ENCODE data around the gene ITPR1.

Gene ITPR1

GRCh38 chr3:4797201-4797705, 304.1 kb downstream of the ITPR1 start:
- no peak for DNase-seq

- no peak for DNase-seq
Observed at GRCh38 chr3:4799266-4800256, 306.4 kb downstream of the ITPR1 start.

- DNase-seq = no peak
Observed at GRCh38 chr3:4800595-4800994, 307.4 kb downstream of the ITPR1 start.

GRCh38 chr3:4801892-4802291, 308.7 kb downstream of the ITPR1 start:
- DNase-seq = no peak

- DNase-seq = no peak
Observed at GRCh38 chr3:4802903-4803302, 309.8 kb downstream of the ITPR1 start.

GRCh38 chr3:4804161-4805058, 311.3 kb downstream of the ITPR1 start:
- DNase-seq = no peak

GRCh38 chr3:4805662-4806061, 312.5 kb downstream of the ITPR1 start:
- no peak for DNase-seq

- DNase-seq = no peak
Observed at GRCh38 chr3:4806535-4807108, 313.5 kb downstream of the ITPR1 start.

- DNase-seq = no peak
Observed at GRCh38 chr3:4807381-4808280, 314.5 kb downstream of the ITPR1 start.

- no peak for DNase-seq
Observed at GRCh38 chr3:4808637-4809036, 315.5 kb downstream of the ITPR1 start.

- DNase-seq = no peak
Observed at GRCh38 chr3:4809922-4810321, 316.8 kb downstream of the ITPR1 start.

- no peak for DNase-seq
Observed at GRCh38 chr3:4812591-4812990, 319.4 kb downstream of the ITPR1 start.

- DNase-seq = no peak
Observed at GRCh38 chr3:4813909-4814304, 320.8 kb downstream of the ITPR1 start.

- DNase-seq = no peak
Observed at GRCh38 chr3:4814305-4814903, 321.3 kb downstream of the ITPR1 start.

- no peak for DNase-seq
Observed at GRCh38 chr3:4814904-4815574, 321.9 kb downstream of the ITPR1 start.

GRCh38 chr3:4816306-4816705, 323.2 kb downstream of the ITPR1 start:
- DNase-seq = no peak

- no peak for DNase-seq
Observed at GRCh38 chr3:4816718-4817117, 323.6 kb downstream of the ITPR1 start.

GRCh38 chr3:4817128-4817527, 324.0 kb downstream of the ITPR1 start:
- DNase-seq = no peak

GRCh38 chr3:4818164-4818563, 325.0 kb downstream of the ITPR1 start:
- DNase-seq = no peak

- no peak for DNase-seq
Observed at GRCh38 chr3:4818986-4819693, 326.0 kb downstream of the ITPR1 start.
